Measurements from ENCODE around the gene ARL3.

- TF ChIP-seq CTCF (IDR thresholded peaks at IDR 0.05; ENCODE audit: insufficient read depth, low read depth, low read length): no peak
- no peak for TF ChIP-seq EZH2 (IDR thresholded peaks at IDR 0.05; ENCODE audit: insufficient read depth, low read length)
These were observed 58.2 kb downstream of the ARL3 start for GRCh38 chr10:102656026-102656425.

Data from astrocyte (in vitro differentiated cells and primary cell).